Middle frontal gyrus (tissue), 1 donor: ENCODE data around the gene PIGC.

Experiments used
- DNase-seq: peaks from one replicate; pipeline ENCODE4 v3.0.0-alpha.2; 2015; ENCODE audit warnings: low spot score; ENCODE audit errors: extremely low spot score

The PIGC gene

DNA sequence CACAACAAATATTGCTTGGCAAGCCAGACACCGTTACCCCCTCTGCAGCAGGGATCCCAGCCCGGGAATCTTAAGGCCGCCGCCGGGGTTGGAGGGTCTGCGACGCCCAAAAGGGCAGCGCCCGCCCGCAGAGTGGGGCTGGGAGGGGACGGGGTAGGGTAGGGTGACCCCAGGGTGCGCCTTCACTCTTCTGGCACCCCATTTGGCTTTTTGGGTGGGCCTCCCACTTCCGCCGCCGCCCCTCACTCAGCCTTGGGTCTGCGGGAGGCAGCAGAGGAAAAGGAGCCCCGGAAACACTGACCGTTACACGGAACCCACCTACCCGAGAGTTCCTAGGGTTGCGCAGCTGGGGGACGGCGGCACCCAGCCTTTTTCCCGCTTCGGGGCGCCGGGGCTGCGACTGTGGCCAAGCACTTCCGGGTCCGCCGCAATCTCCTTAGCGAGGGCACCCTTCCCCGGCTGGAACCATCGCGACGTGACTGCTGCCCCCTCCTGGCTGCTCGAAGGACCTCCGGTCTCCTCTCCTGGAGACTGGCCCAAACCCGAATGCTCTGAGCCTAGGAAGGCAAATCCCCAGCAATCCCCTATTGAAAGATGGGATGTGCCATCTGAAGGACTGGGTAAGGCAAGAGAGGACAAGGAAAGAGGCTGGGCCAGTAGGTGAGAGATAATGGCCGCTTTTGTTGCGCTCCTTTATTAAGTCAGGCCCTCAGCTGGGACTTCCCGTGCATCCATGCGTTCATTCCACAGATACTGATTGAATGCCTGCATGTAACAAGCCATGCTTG lies at the start of gene PIGC:
TSS of gene PIGC (minus strand) at position 404 of the 788 bp plus-strand sequence. CDS start 1,447 bp downstream, outside the sequence.
- DNase-seq = peak; percentile 84

DNA sequence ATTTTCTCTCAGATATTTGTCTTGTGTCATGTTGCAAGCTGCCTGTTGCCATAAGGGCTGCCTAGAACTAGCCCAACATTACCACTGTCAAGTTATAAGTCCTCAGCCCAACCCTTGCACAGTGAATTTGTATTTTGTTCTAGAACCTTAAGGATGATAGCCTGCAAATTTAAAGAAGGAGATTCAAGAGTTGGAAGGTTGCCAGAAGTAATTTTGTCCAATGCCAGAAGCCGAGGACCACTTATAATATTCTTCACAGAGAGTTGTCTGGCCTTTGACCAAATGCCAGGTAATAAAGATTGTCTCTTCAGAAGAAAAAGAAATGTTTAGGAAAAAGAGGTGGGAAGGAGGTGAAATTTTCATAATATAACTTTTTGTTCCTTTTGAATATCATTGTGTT lies 48.6 kb upstream of the PIGC start:
- no peak for DNase-seq

DNA sequence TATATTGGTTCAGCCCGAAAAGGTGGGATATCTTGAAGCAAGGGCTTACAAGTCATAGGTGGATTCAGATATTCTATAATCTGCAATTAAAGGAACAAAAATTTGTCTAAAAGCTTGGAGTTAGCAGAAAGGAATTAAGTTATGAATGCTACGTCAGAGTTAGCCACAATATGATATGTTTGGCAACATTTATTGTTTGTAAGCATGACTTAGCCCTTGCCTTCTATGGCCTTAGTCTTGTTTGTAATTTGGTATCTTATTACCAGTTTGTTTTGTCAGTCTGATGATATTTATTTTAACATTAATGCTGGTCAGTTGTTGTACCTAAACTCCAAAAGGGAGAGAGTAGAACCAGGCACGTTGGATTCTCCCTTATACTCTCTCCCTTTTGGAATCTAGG lies 46.0 kb upstream of the PIGC start:
- no peak for DNase-seq

- DNase-seq = no peak
Observed at GRCh38 chr1:172488393-172488792, 44.5 kb upstream of the PIGC start.

DNA sequence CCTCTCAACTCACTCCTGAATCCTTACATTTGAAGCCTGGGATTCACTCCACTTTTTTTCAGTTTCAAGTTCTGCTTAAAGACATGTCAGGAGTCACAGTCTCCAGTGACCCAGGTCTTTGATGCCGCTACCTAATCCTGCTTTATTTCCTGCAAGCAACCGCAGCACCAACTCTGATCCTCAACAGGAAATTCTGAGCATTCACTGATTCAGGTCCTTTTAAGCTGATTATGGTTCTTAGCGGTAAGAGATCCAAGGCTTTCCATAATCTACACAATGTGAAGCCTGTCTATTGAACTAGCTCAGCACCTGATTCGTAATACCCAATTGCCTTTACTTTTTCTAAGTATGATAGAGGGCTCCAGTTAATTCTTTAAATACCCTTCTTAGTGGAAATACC lies 43.7 kb upstream of the PIGC start:
- no peak for DNase-seq

- no peak for DNase-seq
Observed at GRCh38 chr1:172486805-172487454, 43.1 kb upstream of the PIGC start.

- no peak for DNase-seq
Observed at GRCh38 chr1:172485626-172486025, 41.8 kb upstream of the PIGC start.

DNA sequence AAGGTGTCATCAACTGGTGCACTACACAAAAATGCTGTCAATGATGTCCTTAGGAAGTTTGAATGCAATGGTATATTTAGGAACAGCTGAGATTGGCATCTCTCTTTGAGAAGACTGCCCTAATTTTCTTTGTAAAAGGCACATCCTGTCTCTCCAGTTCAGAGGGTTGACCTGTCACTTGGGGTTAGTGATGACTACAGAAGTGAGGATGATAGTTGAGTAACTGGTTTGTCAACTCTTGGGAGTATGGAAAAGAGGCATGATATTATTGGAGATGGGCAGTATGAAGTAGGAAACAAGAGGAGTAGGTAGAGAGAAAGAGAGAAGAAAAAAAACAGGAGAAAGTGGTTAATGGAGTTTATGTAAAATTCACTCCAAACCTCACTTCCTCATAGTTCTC lies 40.4 kb upstream of the PIGC start:
- DNase-seq = no peak

- no peak for DNase-seq
Observed at GRCh38 chr1:172483448-172483847, 39.6 kb upstream of the PIGC start.

GRCh38 chr1:172482044-172482443 lies 38.2 kb upstream of the PIGC start:
- no peak for DNase-seq

- DNase-seq = no peak
Observed at GRCh38 chr1:172480431-172480830, 36.6 kb upstream of the PIGC start.

GRCh38 chr1:172478485-172478884 lies 34.6 kb upstream of the PIGC start:
- no peak for DNase-seq

DNA sequence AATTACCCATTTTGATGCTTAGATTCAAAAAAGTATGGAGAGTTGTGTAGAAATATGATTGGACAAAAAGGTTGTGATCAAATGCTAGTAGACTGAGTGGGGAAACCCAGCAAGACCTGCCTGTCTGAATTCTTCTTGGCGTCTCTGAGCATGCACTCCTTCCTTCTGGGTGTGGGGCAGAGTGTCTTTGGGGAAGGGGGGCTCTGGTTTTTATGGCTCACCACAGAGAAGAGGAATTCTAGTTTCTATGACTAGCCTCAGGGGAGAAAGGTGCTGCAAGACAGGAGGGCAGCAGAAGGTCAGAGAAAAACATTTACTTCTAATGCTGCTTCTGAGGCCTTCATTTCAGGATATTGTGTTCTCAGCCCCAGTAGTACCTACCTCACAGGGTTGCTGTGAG lies 33.9 kb upstream of the PIGC start:
- no peak for DNase-seq

DNA sequence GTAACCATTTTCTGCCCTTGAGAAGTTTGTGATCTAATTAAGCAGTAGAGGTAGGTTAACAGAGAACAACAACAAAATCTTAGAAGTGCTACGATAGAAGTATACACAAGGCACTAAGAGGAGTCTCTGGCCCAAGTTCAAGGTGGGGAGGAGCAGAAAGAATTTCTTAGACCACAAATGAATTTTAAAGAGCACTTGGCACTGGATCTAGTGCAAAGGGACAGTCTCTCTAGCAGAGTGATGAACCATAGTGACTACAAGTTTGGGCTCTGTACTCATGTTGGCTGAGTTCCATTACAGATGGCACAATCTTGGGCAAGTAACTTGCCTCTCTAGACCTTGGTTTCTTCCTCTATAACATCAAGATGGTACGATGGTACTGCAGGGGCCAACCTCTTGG lies 33.3 kb upstream of the PIGC start:
- no peak for DNase-seq

- DNase-seq = no peak
Observed at GRCh38 chr1:172476218-172476811, 32.4 kb upstream of the PIGC start.

DNA sequence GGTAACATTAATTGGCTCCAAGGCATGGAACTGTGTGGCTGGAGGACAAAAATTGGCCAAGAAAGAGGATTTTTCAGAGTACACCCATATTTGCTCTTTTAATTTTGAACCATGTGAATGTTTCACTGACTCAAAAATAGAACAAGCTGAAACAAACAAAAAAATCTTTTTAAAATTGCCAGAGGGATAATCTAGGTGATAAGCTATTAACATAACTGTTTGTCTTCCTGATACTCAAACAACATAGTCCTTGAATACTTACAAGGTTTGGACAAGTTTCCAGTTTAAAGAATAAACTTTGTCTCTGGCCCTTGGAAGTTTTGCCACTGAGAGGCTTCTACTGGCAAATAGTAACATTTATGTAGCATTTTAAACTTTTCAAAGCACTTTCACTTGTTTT lies 30.0 kb upstream of the PIGC start:
- no peak for DNase-seq

DNA sequence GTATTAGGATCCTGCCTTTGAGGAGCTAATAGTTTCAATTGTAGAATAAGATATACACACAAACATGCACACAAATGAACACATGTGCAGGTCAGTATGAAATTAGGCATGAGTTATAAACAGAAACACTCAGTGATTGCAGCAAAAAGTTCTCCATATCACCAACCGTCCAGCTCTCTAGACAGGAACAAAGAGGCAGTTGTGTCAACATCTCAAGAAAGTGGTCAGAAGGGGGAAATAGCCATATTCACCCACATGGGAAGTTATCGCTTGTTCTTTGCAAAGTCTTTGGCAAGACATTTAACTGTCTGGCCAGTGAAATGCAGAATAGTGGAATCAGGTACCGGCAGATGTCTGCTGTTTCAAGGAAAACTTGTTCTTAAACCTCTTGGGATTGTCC lies 29.4 kb upstream of the PIGC start:
- DNase-seq = no peak

DNA sequence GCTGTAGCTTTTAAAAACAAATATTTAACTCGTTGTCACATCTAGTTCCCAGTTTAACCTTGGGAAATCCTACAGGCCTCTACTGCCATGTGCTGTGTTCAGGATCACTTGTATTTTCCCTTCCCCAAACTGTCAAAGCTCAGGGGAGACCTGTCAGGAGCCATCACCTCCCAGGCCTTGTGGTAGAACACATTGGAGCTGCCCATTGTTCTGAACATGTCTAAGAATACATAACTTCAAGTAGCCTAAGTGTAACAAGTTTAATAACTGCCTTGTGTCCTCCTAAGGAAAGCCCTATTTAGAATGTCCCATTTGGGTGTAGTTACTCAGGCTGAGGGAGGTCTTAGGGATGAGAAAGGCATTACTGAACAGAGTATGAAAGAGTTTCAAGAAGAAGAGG lies 28.6 kb upstream of the PIGC start:
- DNase-seq = no peak

GRCh38 chr1:172471666-172472065 lies 27.8 kb upstream of the PIGC start:
- no peak for DNase-seq

GRCh38 chr1:172470149-172470548 lies 26.3 kb upstream of the PIGC start:
- no peak for DNase-seq

DNA sequence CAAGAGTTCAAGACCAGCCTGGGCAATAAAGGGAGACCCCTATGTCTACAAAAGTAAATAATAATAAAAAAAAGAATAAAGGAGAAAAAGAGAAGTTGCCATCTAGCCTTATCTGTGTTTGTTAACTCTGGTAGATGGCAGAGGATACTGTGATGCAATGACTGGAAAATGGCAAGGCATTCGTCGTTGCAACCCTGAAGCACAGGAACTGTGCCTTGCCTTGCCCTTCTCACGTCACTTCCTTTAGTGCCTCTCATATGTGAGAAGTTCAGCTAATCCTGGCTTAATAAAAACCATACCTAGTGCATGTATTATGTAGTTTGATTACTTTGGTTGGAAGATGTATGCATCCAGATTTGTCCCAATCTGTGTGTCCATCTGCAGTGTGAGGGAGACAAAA lies 25.8 kb upstream of the PIGC start:
- no peak for DNase-seq

DNA sequence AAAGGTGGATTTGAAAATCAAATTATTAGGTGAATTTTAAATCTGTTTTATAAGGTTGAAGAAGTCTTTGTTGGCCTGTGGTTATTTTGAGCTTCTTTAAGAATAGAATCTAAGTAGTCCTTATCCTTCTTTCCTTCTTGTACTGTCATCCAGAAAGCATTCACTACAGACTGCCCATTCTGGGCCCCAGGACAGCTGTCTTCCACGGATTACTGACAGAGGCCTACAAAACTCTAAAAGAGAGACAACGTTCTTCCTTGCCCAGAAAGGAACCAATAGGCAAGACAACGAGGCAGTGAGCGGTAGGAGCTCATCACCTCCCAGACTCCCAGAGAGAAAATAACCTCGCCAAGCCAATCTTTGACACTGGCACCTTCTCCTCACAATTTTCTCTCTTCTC lies 24.4 kb upstream of the PIGC start:
- no peak for DNase-seq

DNA sequence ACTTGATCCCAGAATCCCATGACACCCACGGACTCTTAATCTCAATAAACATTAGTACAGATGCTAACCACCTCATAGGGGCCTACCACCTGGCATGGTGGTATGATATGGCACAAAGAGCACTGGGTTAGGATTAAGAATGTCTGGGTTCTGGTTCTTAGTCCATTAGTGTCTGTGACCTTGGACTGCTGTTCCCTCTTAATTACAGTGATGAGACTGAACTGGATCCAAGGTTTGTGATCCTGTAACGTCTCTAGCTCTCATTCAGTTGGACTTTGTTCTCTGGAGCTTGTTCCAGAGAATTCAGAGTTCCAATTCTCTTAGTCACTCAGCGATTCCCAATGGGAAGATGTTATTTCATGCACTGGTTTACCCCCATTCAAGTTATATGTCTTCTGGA lies 23.6 kb upstream of the PIGC start:
- DNase-seq = no peak
